Fibroblast of lung (primary cell): ENCODE data around the gene AIFM3. TPM values are rescaled to one million over a fixed set of nuclear protein-coding genes. Genes with fewer than 3 reads are reported as not detected.
"Not testable (repeated sequence)": the region's sequence is repeated elsewhere in the genome, so short reads cannot be mapped to it uniquely, and the experiment has no call there.

Experiments used
- DNase-seq, 2 donors: peaks; one replicate each; pipeline versions ENCODE4 v3.0.0 to v3.0.0-alpha.2; 2010; ENCODE audit warnings: low read depth in 2 of 2
- H2AFZ ChIP-seq: 2 replicates; pipeline ENCODE4 v1.5.1; 2012; ENCODE audit warnings: low read length, control low read depth, inconsistent platforms
- H3K27ac ChIP-seq: 2 replicates; pipeline ENCODE4 v1.5.1; 2011; ENCODE audit warnings: low read length, control low read depth; ENCODE audit not compliant: insufficient read depth
- H3K27me3 ChIP-seq: 2 replicates; pipeline ENCODE4 v1.5.1; 2011; ENCODE audit warnings: mild to moderate bottlenecking, low read length; ENCODE audit not compliant: control insufficient read depth, insufficient read depth
- H3K36me3 ChIP-seq: 2 replicates; pipeline ENCODE4 v1.5.1; 2011; ENCODE audit warnings: low read length; ENCODE audit not compliant: control insufficient read depth, insufficient read depth
- H3K4me1 ChIP-seq: 2 replicates; pipeline ENCODE4 v1.5.1; 2011; ENCODE audit warnings: low read length; ENCODE audit not compliant: control insufficient read depth, insufficient read depth; ENCODE audit errors: extremely low read depth
- H3K4me2 ChIP-seq: 2 replicates; pipeline ENCODE4 v1.5.1; 2011; ENCODE audit warnings: low read length, control low read depth; ENCODE audit not compliant: insufficient read depth; ENCODE audit errors: extremely low read depth
- H3K4me3 ChIP-seq, 4 experiments: fragments of 200-600 bp in 1 of 4; sonication (generic) in 1 of 4; replicated peaks in 1 of 4; 2 replicates each; pipeline ENCODE4 v1.5.1; 2011 to 2016; ENCODE audit warnings: low read length in 4 of 4, low read depth in 3 of 4, mild to moderate bottlenecking in 3 of 4, control low read depth in 2 of 4, inconsistent platforms in 1 of 4, mixed read lengths in 1 of 4; ENCODE audit not compliant: insufficient read depth in 1 of 4; ENCODE audit errors: control extremely low read depth in 1 of 4
- H3K79me2 ChIP-seq: 2 replicates; pipeline ENCODE4 v1.5.1; 2012; ENCODE audit warnings: mild to moderate bottlenecking, low read length, inconsistent platforms; ENCODE audit not compliant: control insufficient read depth, insufficient read depth
- H3K9ac ChIP-seq: 2 replicates; pipeline ENCODE4 v1.5.1; 2011; ENCODE audit warnings: mild to moderate bottlenecking, low read length, control low read depth; ENCODE audit not compliant: insufficient read depth
- H3K9me3 ChIP-seq: 2 replicates; pipeline ENCODE4 v1.5.1; 2012; ENCODE audit warnings: low read depth, low read length; ENCODE audit not compliant: control insufficient read depth, insufficient read depth
- H4K20me1 ChIP-seq: 2 replicates; pipeline ENCODE4 v1.5.1; 2011; ENCODE audit warnings: low read length; ENCODE audit not compliant: control insufficient read depth, insufficient read depth; ENCODE audit errors: extremely low read depth
- CTCF ChIP-seq, 2 donors: IDR thresholded peaks in 1 of 2; conservative IDR thresholded peaks in 1 of 2; 1 replicate in 1 of 2; 2 replicates in 1 of 2; pipeline ENCODE4 v1.5.1; 2011 to 2012; ENCODE audit warnings: low read length in 2 of 2, control low read depth in 1 of 2, inconsistent platforms in 1 of 2, low read depth in 1 of 2, mild to moderate bottlenecking in 1 of 2
- EZH2 ChIP-seq: IDR thresholded peaks from 2 replicates; pipeline ENCODE4 v1.5.1; 2012; ENCODE audit warnings: low read length, control low read depth, mild to moderate bottlenecking; ENCODE audit errors: missing control alignments
- polyA plus RNA-seq, 2 donors: library from polyadenylated mRNA; depleted of rRNA in 1 of 2; stranded (reverse) in 1 of 2; unstranded in 1 of 2; fragments of >200 nt; gene quantifications; 2 replicates each; pipeline ENCODE4 v1.2.1, GENCODE V29; 2011 to 2012; ENCODE audit warnings: missing spikeins in 1 of 2
- total RNA-seq: library from RNA; depleted of rRNA; stranded (reverse); fragments of >200 nt; gene quantifications from 2 replicates; pipeline ENCODE4 v1.2.1, GENCODE V29; 2014

Gene AIFM3
- total and polyA plus RNA-seq, 2 donors (not counting 1 experiment from before 2014, with no cell fraction given) = 0.15 to 2.0 TPM

DNA sequence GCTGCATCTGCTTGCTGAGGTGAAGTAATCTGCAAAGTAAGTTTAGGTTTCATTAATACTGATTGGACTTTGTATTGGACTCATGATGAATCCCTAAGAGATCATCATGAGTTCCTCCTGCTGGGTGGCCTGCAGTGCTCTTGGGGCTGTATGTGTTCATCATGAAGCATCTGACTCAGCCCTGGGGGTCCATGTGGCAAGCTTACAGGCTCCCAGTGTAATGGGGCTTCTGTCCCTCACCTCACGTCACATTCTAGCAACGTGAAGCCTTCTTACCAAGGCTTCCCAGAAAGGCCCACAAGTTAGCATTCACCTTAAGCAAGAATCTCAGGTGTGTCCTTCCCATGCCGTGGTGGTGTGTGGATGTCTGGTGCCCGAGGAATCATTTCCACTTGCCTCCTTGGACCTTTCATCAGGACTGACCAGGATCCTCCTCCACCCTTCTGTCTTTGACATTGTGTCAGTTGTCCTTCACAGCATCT, 26.1 kb upstream of the AIFM3 start:
- H3K4me2 ChIP-seq = no peak overlapping the region
- no peak overlapping the region for H3K27ac ChIP-seq
- H2AFZ ChIP-seq = no peak overlapping the region
- peaks cover 2% of the 10 kb centered on the region for H4K20me1 ChIP-seq
- no peak for TF ChIP-seq EZH2
- peaks cover 91% of the 10 kb centered on the region for H3K79me2 ChIP-seq
- H3K9ac ChIP-seq = no peak overlapping the region
- no peaks in the 10 kb centered on the region for H3K36me3 ChIP-seq
- no peak for DNase-seq
- no peaks in the 10 kb centered on the region for H3K9me3 ChIP-seq
- H3K4me3 ChIP-seq = no peak overlapping the region
- no peaks in the 10 kb centered on the region for H3K27me3 ChIP-seq
- peaks cover 7% of the 10 kb centered on the region for H3K4me1 ChIP-seq

GRCh38 chr22:20942203-20942902, 24.7 kb upstream of the AIFM3 start:
- not testable (repeated sequence) for H4K20me1 ChIP-seq, H2AFZ ChIP-seq, H3K27me3 ChIP-seq, H3K27ac ChIP-seq, DNase-seq, H3K9ac ChIP-seq, H3K9me3 ChIP-seq, H3K36me3 ChIP-seq, H3K4me2 ChIP-seq, H3K4me1 ChIP-seq, H3K4me3 ChIP-seq
- peaks cover 93% of the 10 kb centered on the region for H3K79me2 ChIP-seq

DNA sequence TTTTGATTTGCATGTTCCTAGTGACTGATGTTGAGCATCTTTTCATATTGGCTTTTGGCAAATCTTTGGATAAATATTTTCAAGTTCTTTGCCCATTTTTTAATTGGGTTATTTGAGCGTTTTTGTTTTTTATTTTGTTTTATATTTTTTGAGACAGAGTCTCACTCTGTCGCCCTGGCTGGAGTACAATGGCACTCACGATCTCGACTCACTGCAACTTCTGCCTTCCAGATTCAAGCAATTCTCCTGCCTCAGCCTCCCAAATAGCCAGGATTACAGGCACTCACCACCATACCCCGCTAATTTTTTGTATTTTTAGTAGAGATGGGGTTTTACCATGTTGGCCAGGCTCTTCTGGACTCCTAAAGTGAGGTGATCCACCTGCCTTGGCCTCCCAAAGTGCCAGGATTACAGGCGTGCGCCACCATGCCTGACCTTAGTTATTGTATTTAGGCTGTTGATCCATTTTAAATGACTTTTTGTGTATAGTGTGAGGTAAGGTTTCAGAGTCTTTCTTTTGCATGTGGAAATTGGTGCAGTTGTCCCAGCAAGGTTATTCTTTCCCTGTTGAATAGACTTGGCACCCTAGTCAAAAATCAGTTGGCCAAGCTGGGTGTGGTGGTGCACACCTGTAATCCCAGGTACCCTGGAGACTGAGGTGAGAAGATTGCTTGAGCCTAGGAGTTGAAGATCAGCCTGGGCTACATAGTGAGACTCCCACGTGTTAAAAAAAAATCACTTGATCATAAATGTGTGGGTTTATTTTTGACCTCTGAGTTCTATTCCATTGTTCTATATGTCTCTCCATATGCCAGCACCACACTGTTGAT, 23.7 kb upstream of the AIFM3 start:
- H3K9me3 ChIP-seq = no peaks in the 10 kb centered on the region
- H3K27ac ChIP-seq = no peak overlapping the region
- TF ChIP-seq CTCF (conservative IDR thresholded peaks at IDR 0.05 in 1 of 2, IDR thresholded peaks at IDR 0.05 in 1 of 2; ENCODE audit: low read depth in 1 of 2, low read length in 2 of 2) = no peak
- no peak for TF ChIP-seq EZH2
- no peak overlapping the region for H2AFZ ChIP-seq
- peaks cover 92% of the 10 kb centered on the region for H3K79me2 ChIP-seq
- no peak overlapping the region for H3K4me2 ChIP-seq
- H4K20me1 ChIP-seq = peaks cover 2% of the 10 kb centered on the region
- H3K27me3 ChIP-seq = no peaks in the 10 kb centered on the region
- H3K4me1 ChIP-seq = peaks cover 9% of the 10 kb centered on the region
- no peak overlapping the region for H3K9ac ChIP-seq
- H3K36me3 ChIP-seq = no peaks in the 10 kb centered on the region
- DNase-seq = no peak
- no peak overlapping the region for H3K4me3 ChIP-seq

DNA sequence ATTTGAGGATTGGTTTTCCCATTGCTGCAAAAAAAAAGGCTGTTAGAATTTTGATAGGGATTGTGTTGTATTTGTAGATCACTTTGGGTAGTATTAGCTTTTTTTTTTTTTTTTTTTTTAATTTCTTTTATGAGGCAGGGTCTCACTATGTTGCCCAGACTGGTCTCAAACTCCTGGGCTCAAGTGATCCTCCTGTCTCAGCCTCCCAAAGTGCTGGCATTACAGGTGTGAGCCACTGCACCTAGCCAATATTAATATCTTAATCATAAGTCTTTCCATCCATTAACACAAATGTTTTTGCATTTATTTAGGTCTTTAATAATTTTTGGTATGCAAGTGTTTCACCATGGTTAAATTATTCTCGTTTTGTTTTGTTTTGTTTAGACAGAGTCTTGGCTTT, 23.0 kb upstream of the AIFM3 start:
- no peak overlapping the region for H2AFZ ChIP-seq
- no peaks in the 10 kb centered on the region for H3K27me3 ChIP-seq
- H3K4me2 ChIP-seq = no peak overlapping the region
- H3K36me3 ChIP-seq = no peaks in the 10 kb centered on the region
- H4K20me1 ChIP-seq = peaks cover 2% of the 10 kb centered on the region
- H3K27ac ChIP-seq = no peak overlapping the region
- H3K4me3 ChIP-seq = no peak overlapping the region
- TF ChIP-seq CTCF (conservative IDR thresholded peaks at IDR 0.05 in 1 of 2, IDR thresholded peaks at IDR 0.05 in 1 of 2; ENCODE audit: low read depth in 1 of 2, low read length in 2 of 2) (no peak), EZH2 (no peak)
- no peak overlapping the region for H3K9ac ChIP-seq
- H3K4me1 ChIP-seq = peaks cover 9% of the 10 kb centered on the region
- peaks cover 92% of the 10 kb centered on the region for H3K79me2 ChIP-seq
- no peaks in the 10 kb centered on the region for H3K9me3 ChIP-seq
- no peak for DNase-seq
